Adrenal gland (tissue), 12 donors: ENCODE measurements around the gene NANS. TPM values are rescaled to one million over a fixed set of nuclear protein-coding genes. Genes with fewer than 3 reads are reported as not detected.

Experiments
- DNase-seq, 7 donors: peaks; one replicate each; pipeline ENCODE4 v3.0.0-alpha.2; 2019 to 2020
- H3K27ac ChIP-seq, 5 donors: fragments of 200-600 bp; sonication (generic) in 4 of 5; 1 replicate in 3 of 5; 2 replicates in 2 of 5; pipeline versions ENCODE4 v1.5.1 to v1.8.0; 2016 to 2020; ENCODE audit warnings: mild to moderate bottlenecking in 1 of 5
- H3K27me3 ChIP-seq: fragments of 200-600 bp; 2 replicates; pipeline ENCODE4 v1.8.0; 2021
- H3K36me3 ChIP-seq, 2 donors: fragments of 200-600 bp; replicated peaks in 1 of 2; 1 replicate in 1 of 2; 2 replicates in 1 of 2; pipeline versions ENCODE4 v1.5.1 to v1.8.0; 2018 to 2022
- H3K4me1 ChIP-seq, 2 donors: fragments of 200-600 bp; replicated peaks in 1 of 2; 1 replicate in 1 of 2; 2 replicates in 1 of 2; pipeline versions ENCODE4 v1.5.1 to v1.8.0; 2018 to 2021
- H3K4me3 ChIP-seq, 4 donors: fragments of 200-600 bp; sonication (generic) in 3 of 4; one replicate each; pipeline ENCODE4 v1.5.1; 2016 to 2018
- H3K9me3 ChIP-seq, 3 donors: fragments of 200-600 bp; sonication (generic) in 1 of 3; replicated peaks in 1 of 3; 1 replicate in 2 of 3; 2 replicates in 1 of 3; pipeline versions ENCODE4 v1.5.1 to v1.8.0; 2016 to 2021
- CTCF ChIP-seq, 6 experiments: fragments of 450-650 bp in 4 of 6; fragments of 200-600 bp in 2 of 6; sonication (generic) in 1 of 6; IDR thresholded peaks; 1 replicate in 5 of 6; 2 replicates in 1 of 6; pipeline versions ENCODE4 v1.5.1 to v1.8.0; 2016 to 2021; ENCODE audit warnings: antibody characterized with exemption in 6 of 6, mild to moderate bottlenecking in 2 of 6, moderate library complexity in 1 of 6
- POLR2A ChIP-seq, 2 donors: fragments of 450-650 bp; IDR thresholded peaks; one replicate each; pipeline ENCODE4 v1.6.1; 2017; ENCODE audit warnings: antibody characterized with exemption in 2 of 2, mild to moderate bottlenecking in 2 of 2, moderate library complexity in 1 of 2
- WGBS, 4 donors: extraction: QIAGEN DNeasy Blood & Tissue Kit in 2 of 4; methylation state at CpG; one replicate each; pipeline versions ENCODE4 v1.1.5 to v1.1.7; 2013 to 2017; 5-methylcytosine and 5-hydroxymethylcytosine counted together
- intact Hi-C, 2 donors: fragments of 100-400 bp; cut with DNase I; formaldehyde crosslinking; loops; one replicate each; pipeline versions ENCODE4 v1.14.1 to v1.15.0; 2022 to 2023
- polyA plus RNA-seq, 3 donors: library from polyadenylated mRNA; stranded (reverse); fragments of 200-250 nt in 2 of 3; fragments of 350-450 nt in 1 of 3; fragmentation: Illumina TruSeq in 1 of 3; extraction: RNeasy Lipid Tissue Mini Kit (QIAGEN cat#74804) in 1 of 3; gene quantifications; one replicate each; pipeline ENCODE4 v1.2.3, GENCODE V29; 2013 to 2014
- total RNA-seq, 9 donors: library from RNA; depleted of rRNA in 4 of 9; stranded (reverse); fragments of >200 nt in 4 of 9; fragments of 120-200 nt in 1 of 9; fragmentation: NEBNext Ultra II Directional in 1 of 9; extraction: Animal tissue kit (Norgen Biotek cat#: 25700) in 1 of 9; gene quantifications; one replicate each; pipeline versions ENCODE4 v1.1.0 to v1.2.4, GENCODE V29; 2013 to 2023
- donor health status: healthy with polysubstance abuse.
- donor health status: Bipolar disorder and iron deficiency.
- donor health status: DM: yes; HTN: yes; CAD: no.
- donor health status: DM: no; HTN: no; CAD: no.
- donor health status: DM: no; HTN: no; CAD: no.
- donor health status: DM: yes; HTN: yes; CAD: no.

NANS gene
- total and polyA plus RNA-seq, 12 donors = 24.2 to 81.5 (median 38.7) TPM

DNA sequence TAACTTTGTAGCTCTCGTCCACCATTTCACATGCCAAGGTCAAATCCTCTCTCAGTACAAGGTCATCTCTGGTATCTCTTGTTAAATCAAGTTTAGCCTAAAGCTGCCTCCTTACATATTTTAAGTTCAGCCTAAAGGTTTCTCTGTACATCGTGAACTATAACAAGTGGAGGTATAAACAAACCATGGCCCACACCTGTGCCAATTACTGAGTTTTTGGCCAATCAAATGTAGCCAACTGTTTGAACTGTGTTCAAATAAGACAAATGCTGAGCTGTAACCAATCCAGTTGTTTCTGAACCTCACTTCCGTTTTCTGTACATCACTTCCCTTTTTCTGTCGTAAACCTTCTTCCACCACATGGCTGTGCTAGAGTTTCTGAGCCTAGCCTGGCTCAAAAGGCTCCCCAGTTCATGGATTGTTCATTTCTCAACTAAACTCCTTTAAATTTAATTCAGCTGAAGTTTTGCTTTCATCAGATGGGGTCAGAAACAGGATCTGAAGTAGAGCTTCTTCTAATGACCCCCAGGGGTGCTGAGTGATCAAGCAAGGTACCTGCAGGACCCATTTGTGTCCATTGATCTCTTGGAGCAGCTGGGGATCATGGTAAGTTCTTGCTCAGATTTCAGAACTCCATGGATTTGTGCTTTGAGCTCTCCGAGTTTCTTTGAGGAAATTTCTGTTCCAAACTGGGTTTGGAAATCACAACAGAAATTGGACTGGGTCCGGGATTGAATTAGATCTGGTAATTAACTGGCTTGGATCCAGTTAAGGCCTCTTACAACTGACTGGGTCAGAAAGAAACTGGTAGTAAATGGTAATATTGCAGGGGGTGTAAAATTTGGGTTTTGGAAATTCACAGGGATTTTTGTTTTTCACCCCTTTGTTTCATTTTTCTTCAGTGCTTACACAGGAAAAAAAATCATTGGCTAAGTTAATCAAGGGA lies 11.0 kb upstream of the NANS start:
- no peaks in the 10 kb centered on the region for H3K4me1 ChIP-seq
- H3K27me3 ChIP-seq = no peaks in the 10 kb centered on the region
- no peaks in the 10 kb centered on the region for H3K36me3 ChIP-seq
- WGBS, 4 donors = 63 to 70% (median 68%) methylated on average over 6 of the region's 6 CpGs
- H3K27ac ChIP-seq = no peak overlapping the region
- intact Hi-C loops = no loop called here
- TF ChIP-seq POLR2A (IDR thresholded peaks at IDR 0.05) (no peak), CTCF (IDR thresholded peaks at IDR 0.05) (no peak)
- no peak overlapping the region for H3K4me3 ChIP-seq
- no peak for DNase-seq
- H3K9me3 ChIP-seq = no peaks in the 10 kb centered on the region

GRCh38 chr9:98046180-98046543 lies 10.4 kb upstream of the NANS start:
- 86 to 96% (median 95%) methylated on average over 9 of the region's 9 CpGs for WGBS, 4 donors
- intact Hi-C loops = no loop called here
- Histone ChIP-seq H3K4me1 (no peaks in the 10 kb centered on the region), H3K27ac (no peak overlapping the region), H3K9me3 (no peaks in the 10 kb centered on the region), H3K4me3 (no peak overlapping the region), H3K27me3 (no peaks in the 10 kb centered on the region), H3K36me3 (no peaks in the 10 kb centered on the region)
- peak in 1 of 7 donors; percentile 20 for DNase-seq
- TF ChIP-seq POLR2A (IDR thresholded peaks at IDR 0.05) (no peak), CTCF (IDR thresholded peaks at IDR 0.05) (no peak)

GRCh38 chr9:98047002-98047401 lies 9.5 kb upstream of the NANS start:
- intact Hi-C loops = no loop called here
- H3K9me3 ChIP-seq = no peaks in the 10 kb centered on the region
- DNase-seq = no peak
- WGBS, 4 donors = 82 to 87% (median 86%) methylated on average over 5 of the region's 5 CpGs
- H3K4me1 ChIP-seq = no peaks in the 10 kb centered on the region
- no peak overlapping the region for H3K4me3 ChIP-seq
- H3K27ac ChIP-seq = no peak overlapping the region
- no peak for TF ChIP-seq POLR2A (IDR thresholded peaks at IDR 0.05)
- no peak for TF ChIP-seq CTCF (IDR thresholded peaks at IDR 0.05)
- no peaks in the 10 kb centered on the region for H3K36me3 ChIP-seq
- no peaks in the 10 kb centered on the region for H3K27me3 ChIP-seq

DNA sequence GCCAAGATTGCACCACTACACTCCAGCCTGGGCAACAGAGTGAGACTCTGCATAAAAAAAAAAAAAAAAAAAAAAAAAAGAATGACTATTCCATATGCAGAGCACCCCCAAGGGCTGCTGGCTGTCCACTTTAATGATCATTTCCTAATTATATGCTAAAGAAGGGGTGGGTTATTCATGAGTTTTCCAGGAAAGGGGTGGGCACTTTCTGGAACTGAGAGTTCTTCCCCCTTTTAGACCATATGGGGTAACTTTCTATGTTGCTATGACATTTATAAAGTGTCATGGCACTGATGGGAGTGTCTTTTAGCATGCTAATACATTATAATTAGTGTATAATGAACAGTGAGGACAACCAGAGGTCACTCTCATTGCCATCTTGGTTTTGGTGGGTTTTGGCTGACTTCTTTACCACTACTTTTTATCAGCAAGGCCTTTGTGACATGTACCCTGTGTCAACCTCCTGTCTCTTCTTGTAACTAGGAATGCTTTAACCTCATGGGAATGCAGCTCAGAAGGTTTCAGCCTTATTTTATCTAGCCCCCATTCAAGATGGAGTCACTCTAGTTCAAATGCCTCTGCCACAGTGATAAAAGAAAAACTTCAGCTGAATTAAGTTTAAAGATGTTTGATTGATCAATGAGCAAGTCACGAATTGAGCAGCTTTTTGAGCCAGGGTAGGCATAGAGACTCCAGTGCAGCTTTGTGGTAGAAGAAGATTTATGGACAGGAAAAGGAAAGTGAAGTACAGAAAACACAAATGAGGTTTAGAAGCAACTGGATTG lies 7.1 kb upstream of the NANS start:
- Histone ChIP-seq H3K27ac (no peak overlapping the region), H3K4me3 (no peak overlapping the region), H3K9me3 (no peaks in the 10 kb centered on the region), H3K36me3 (no peaks in the 10 kb centered on the region), H3K4me1 (no peaks in the 10 kb centered on the region), H3K27me3 (no peaks in the 10 kb centered on the region)
- 54 to 76% (median 63%) methylated on average over 1 of the region's 1 CpG for WGBS, 4 donors
- TF ChIP-seq POLR2A (IDR thresholded peaks at IDR 0.05) (no peak), CTCF (IDR thresholded peaks at IDR 0.05) (no peak)
- intact Hi-C loops = no loop called here
- no peak for DNase-seq
